ENCODE measurements around the gene ATP2B2.

- TF ChIP-seq JUND (IDR thresholded peaks at IDR 0.05) (no peak), REST (IDR thresholded peaks at IDR 0.05; ENCODE audit: low read depth) (no peak), EGR1 (IDR thresholded peaks at IDR 0.05; ENCODE audit: low read depth) (no peak), YY1 (IDR thresholded peaks at IDR 0.05; ENCODE audit: extremely low read depth, insufficient replicate concordance, low read depth, low read length) (no peak), RAD21 (IDR thresholded peaks at IDR 0.05; ENCODE audit: low read depth) (no peak), EZH2 (IDR thresholded peaks at IDR 0.05) (no peak), POLR2A (IDR thresholded peaks at IDR 0.05; ENCODE audit: borderline replicate concordance, extremely low read depth, insufficient read depth, insufficient read length) (no peak)
- TF ChIP-seq, protein P1, sequence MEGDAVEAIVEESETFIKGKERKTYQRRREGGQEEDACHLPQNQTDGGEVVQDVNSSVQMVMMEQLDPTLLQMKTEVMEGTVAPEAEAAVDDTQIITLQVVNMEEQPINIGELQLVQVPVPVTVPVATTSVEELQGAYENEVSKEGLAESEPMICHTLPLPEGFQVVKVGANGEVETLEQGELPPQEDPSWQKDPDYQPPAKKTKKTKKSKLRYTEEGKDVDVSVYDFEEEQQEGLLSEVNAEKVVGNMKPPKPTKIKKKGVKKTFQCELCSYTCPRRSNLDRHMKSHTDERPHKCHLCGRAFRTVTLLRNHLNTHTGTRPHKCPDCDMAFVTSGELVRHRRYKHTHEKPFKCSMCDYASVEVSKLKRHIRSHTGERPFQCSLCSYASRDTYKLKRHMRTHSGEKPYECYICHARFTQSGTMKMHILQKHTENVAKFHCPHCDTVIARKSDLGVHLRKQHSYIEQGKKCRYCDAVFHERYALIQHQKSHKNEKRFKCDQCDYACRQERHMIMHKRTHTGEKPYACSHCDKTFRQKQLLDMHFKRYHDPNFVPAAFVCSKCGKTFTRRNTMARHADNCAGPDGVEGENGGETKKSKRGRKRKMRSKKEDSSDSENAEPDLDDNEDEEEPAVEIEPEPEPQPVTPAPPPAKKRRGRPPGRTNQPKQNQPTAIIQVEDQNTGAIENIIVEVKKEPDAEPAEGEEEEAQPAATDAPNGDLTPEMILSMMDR (IDR thresholded peaks at IDR 0.05 in 2 of 3, conservative IDR thresholded peaks at IDR 0.05 in 1 of 3; ENCODE audit: borderline replicate concordance in 1 of 3, insufficient read depth in 1 of 3, low read depth in 2 of 3, low read length in 2 of 3): no peak
Observed at GRCh38 chr3:10344944-10345575, 160.3 kb downstream of the ATP2B2 start.

Data from HCT116 (cell line).